ENCODE measurements around the gene TMEM120B.
"Not testable (repeated sequence)": the region's sequence is repeated elsewhere in the genome, so short reads cannot be mapped to it uniquely, and the experiment has no call there.

The TMEM120B gene

GRCh38 chr12:121731473-121731872 is 18.9 kb downstream of the TMEM120B start:
- no peak overlapping the region for H3K27ac Mint-ChIP-seq (ENCODE audit: low read depth)
- H3K4me3 Mint-ChIP-seq, result no peak overlapping the region
- no peaks in the 10 kb centered on the region for H3K4me1 Mint-ChIP-seq
- H3K9me3 Mint-ChIP-seq, result no peaks in the 10 kb centered on the region
- DNase-seq (ENCODE audit: low spot score in 2 of 2), result no peak
- H3K27me3 Mint-ChIP-seq, result no peaks in the 10 kb centered on the region
- ATAC-seq (replicated peaks; ENCODE audit: extremely low read depth, poor library complexity, severe bottlenecking), result no peak
- peaks cover 2% of the 10 kb centered on the region for H3K36me3 Mint-ChIP-seq (ENCODE audit: insufficient read depth)

GRCh38 chr12:121733849-121734248 is 21.3 kb downstream of the TMEM120B start:
- ATAC-seq (replicated peaks; ENCODE audit: extremely low read depth, poor library complexity, severe bottlenecking) (no peak), DNase-seq (ENCODE audit: low spot score in 2 of 2) (no peak)
- no peaks in the 10 kb centered on the region for H3K27me3 Mint-ChIP-seq
- no peak overlapping the region for H3K4me3 Mint-ChIP-seq
- H3K9me3 Mint-ChIP-seq, result no peaks in the 10 kb centered on the region
- H3K4me1 Mint-ChIP-seq, result no peaks in the 10 kb centered on the region
- H3K27ac Mint-ChIP-seq (ENCODE audit: low read depth), result no peak overlapping the region
- H3K36me3 Mint-ChIP-seq (ENCODE audit: insufficient read depth), result peaks cover 2% of the 10 kb centered on the region

- no peak for DNase-seq (ENCODE audit: low spot score in 2 of 2)
- no peak for ATAC-seq (replicated peaks; ENCODE audit: extremely low read depth, poor library complexity, severe bottlenecking)
- Mint-ChIP-seq H3K27ac (ENCODE audit: low read depth) (no peak overlapping the region), H3K27me3 (no peaks in the 10 kb centered on the region), H3K4me3 (no peak overlapping the region), H3K4me1 (no peaks in the 10 kb centered on the region), H3K9me3 (no peaks in the 10 kb centered on the region), H3K36me3 (ENCODE audit: insufficient read depth) (peaks cover 2% of the 10 kb centered on the region)
These were observed 25.8 kb downstream of the TMEM120B start for GRCh38 chr12:121738340-121738858.

- H3K27me3 Mint-ChIP-seq, result no peaks in the 10 kb centered on the region
- H3K27ac Mint-ChIP-seq (ENCODE audit: low read depth), result no peak overlapping the region
- ATAC-seq (replicated peaks; ENCODE audit: extremely low read depth, poor library complexity, severe bottlenecking) (no peak), DNase-seq (ENCODE audit: low spot score in 2 of 2) (no peak)
- H3K36me3 Mint-ChIP-seq (ENCODE audit: insufficient read depth), result peaks cover 4% of the 10 kb centered on the region
- no peak overlapping the region for H3K4me3 Mint-ChIP-seq
- H3K9me3 Mint-ChIP-seq, result no peaks in the 10 kb centered on the region
- no peaks in the 10 kb centered on the region for H3K4me1 Mint-ChIP-seq
These were observed 28.3 kb downstream of the TMEM120B start for GRCh38 chr12:121740847-121741246.

- no peak for ATAC-seq (replicated peaks; ENCODE audit: extremely low read depth, poor library complexity, severe bottlenecking)
- H3K4me1 Mint-ChIP-seq, result no peaks in the 10 kb centered on the region
- no peak overlapping the region for H3K4me3 Mint-ChIP-seq
- no peak for DNase-seq (ENCODE audit: low spot score in 2 of 2)
- no peaks in the 10 kb centered on the region for H3K9me3 Mint-ChIP-seq
- H3K27ac Mint-ChIP-seq (ENCODE audit: low read depth), result no peak overlapping the region
- no peaks in the 10 kb centered on the region for H3K27me3 Mint-ChIP-seq
- H3K36me3 Mint-ChIP-seq (ENCODE audit: insufficient read depth), result peaks cover 4% of the 10 kb centered on the region
These were observed 29.2 kb downstream of the TMEM120B start for GRCh38 chr12:121741743-121742142.

GRCh38 chr12:121745545-121745944 is 33.0 kb downstream of the TMEM120B start:
- not testable (repeated sequence) for ATAC-seq (replicated peaks; ENCODE audit: extremely low read depth, poor library complexity, severe bottlenecking); H3K27me3 Mint-ChIP-seq; H3K27ac Mint-ChIP-seq (ENCODE audit: low read depth)

GRCh38 chr12:121748218-121748570 is 35.6 kb downstream of the TMEM120B start:
- DNase-seq (ENCODE audit: low spot score in 2 of 2) (no peak), ATAC-seq (replicated peaks; ENCODE audit: extremely low read depth, poor library complexity, severe bottlenecking) (no peak)
- no peaks in the 10 kb centered on the region for H3K27me3 Mint-ChIP-seq
- H3K4me3 Mint-ChIP-seq, result no peak overlapping the region
- H3K9me3 Mint-ChIP-seq, result no peaks in the 10 kb centered on the region
- peaks cover 12% of the 10 kb centered on the region for H3K36me3 Mint-ChIP-seq (ENCODE audit: insufficient read depth)
- no peaks in the 10 kb centered on the region for H3K4me1 Mint-ChIP-seq
- H3K27ac Mint-ChIP-seq (ENCODE audit: low read depth), result no peak overlapping the region

More at GRCh38 chr12:121745545-121745944, 33.0 kb downstream of the TMEM120B start:
- not testable (repeated sequence) for H3K4me1 Mint-ChIP-seq; H3K4me3 Mint-ChIP-seq; H3K36me3 Mint-ChIP-seq (ENCODE audit: insufficient read depth); H3K9me3 Mint-ChIP-seq; DNase-seq (ENCODE audit: low spot score in 2 of 2)

GRCh38 chr12:121748571-121749265 is 36.2 kb downstream of the TMEM120B start:
- peaks cover 12% of the 10 kb centered on the region for H3K36me3 Mint-ChIP-seq (ENCODE audit: insufficient read depth)
- H3K4me1 Mint-ChIP-seq, result no peaks in the 10 kb centered on the region
- H3K27ac Mint-ChIP-seq (ENCODE audit: low read depth), result no peak overlapping the region
- ATAC-seq (replicated peaks; ENCODE audit: extremely low read depth, poor library complexity, severe bottlenecking), result no peak
- no peaks in the 10 kb centered on the region for H3K9me3 Mint-ChIP-seq
- no peak for DNase-seq (ENCODE audit: low spot score in 2 of 2)
- no peaks in the 10 kb centered on the region for H3K27me3 Mint-ChIP-seq
- no peak overlapping the region for H3K4me3 Mint-ChIP-seq

- H3K9me3 Mint-ChIP-seq, result no peaks in the 10 kb centered on the region
- DNase-seq (ENCODE audit: low spot score in 2 of 2) (no peak), ATAC-seq (replicated peaks; ENCODE audit: extremely low read depth, poor library complexity, severe bottlenecking) (no peak)
- no peaks in the 10 kb centered on the region for H3K4me1 Mint-ChIP-seq
- no peaks in the 10 kb centered on the region for H3K27me3 Mint-ChIP-seq
- no peak overlapping the region for H3K27ac Mint-ChIP-seq (ENCODE audit: low read depth)
- H3K36me3 Mint-ChIP-seq (ENCODE audit: insufficient read depth), result peaks cover 10% of the 10 kb centered on the region
- H3K4me3 Mint-ChIP-seq, result no peak overlapping the region
These were observed 36.7 kb downstream of the TMEM120B start for GRCh38 chr12:121749267-121749666.

- peak in 1 of 2 donors; percentile 23 for DNase-seq (ENCODE audit: low spot score in 2 of 2)
- Mint-ChIP-seq H3K9me3 (no peaks in the 10 kb centered on the region), H3K4me3 (no peak overlapping the region), H3K4me1 (no peaks in the 10 kb centered on the region), H3K27ac (ENCODE audit: low read depth) (peak overlapping the region; percentile 71), H3K27me3 (no peaks in the 10 kb centered on the region), H3K36me3 (ENCODE audit: insufficient read depth) (peaks cover 7% of the 10 kb centered on the region)
- ATAC-seq (replicated peaks; ENCODE audit: extremely low read depth, poor library complexity, severe bottlenecking), result peak; percentile 62
These were observed 38.0 kb downstream of the TMEM120B start for GRCh38 chr12:121750507-121750955.

GRCh38 chr12:121751034-121751433 is 38.5 kb downstream of the TMEM120B start:
- no peak for ATAC-seq (replicated peaks; ENCODE audit: extremely low read depth, poor library complexity, severe bottlenecking)
- Mint-ChIP-seq H3K4me3 (no peak overlapping the region), H3K27ac (ENCODE audit: low read depth) (peak overlapping the region; percentile 71), H3K36me3 (ENCODE audit: insufficient read depth) (peaks cover 7% of the 10 kb centered on the region), H3K4me1 (no peaks in the 10 kb centered on the region), H3K27me3 (no peaks in the 10 kb centered on the region), H3K9me3 (no peaks in the 10 kb centered on the region)
- DNase-seq (ENCODE audit: low spot score in 2 of 2), result no peak

GRCh38 chr12:121751749-121752351 is 39.3 kb downstream of the TMEM120B start:
- Mint-ChIP-seq H3K4me1 (peaks cover 4% of the 10 kb centered on the region), H3K36me3 (ENCODE audit: insufficient read depth) (peaks cover 10% of the 10 kb centered on the region), H3K4me3 (no peak overlapping the region)

GRCh38 chr12:121753844-121754264 is 41.3 kb downstream of the TMEM120B start:
- peaks cover 6% of the 10 kb centered on the region for H3K4me1 Mint-ChIP-seq
- H3K36me3 Mint-ChIP-seq (ENCODE audit: insufficient read depth), result peaks cover 9% of the 10 kb centered on the region
- ATAC-seq (replicated peaks; ENCODE audit: extremely low read depth, poor library complexity, severe bottlenecking) (no peak), DNase-seq (ENCODE audit: low spot score in 2 of 2) (no peak)
- peak overlapping the region; percentile 46 for H3K27ac Mint-ChIP-seq (ENCODE audit: low read depth)
- no peak overlapping the region for H3K4me3 Mint-ChIP-seq
- H3K27me3 Mint-ChIP-seq, result no peaks in the 10 kb centered on the region
- H3K9me3 Mint-ChIP-seq, result no peaks in the 10 kb centered on the region

More at GRCh38 chr12:121751749-121752351, 39.3 kb downstream of the TMEM120B start:
- peak overlapping the region; percentile 71 for H3K27ac Mint-ChIP-seq (ENCODE audit: low read depth)
- DNase-seq (ENCODE audit: low spot score in 2 of 2) (no peak), ATAC-seq (replicated peaks; ENCODE audit: extremely low read depth, poor library complexity, severe bottlenecking) (no peak)
- H3K9me3 Mint-ChIP-seq, result no peaks in the 10 kb centered on the region
- H3K27me3 Mint-ChIP-seq, result no peaks in the 10 kb centered on the region

Measured in central memory CD8-positive, alpha-beta T cell (primary cell).